Tibial nerve (tissue), 4 donors: ENCODE results near the gene GNG12.

Source experiments
- CTCF ChIP-seq, 5 experiments: fragments of 200-600 bp in 3 of 5; fragments of 450-650 bp in 2 of 5; sonication (generic) in 3 of 5; IDR thresholded peaks; one replicate each; pipeline ENCODE4 v1.5.1; 2016 to 2019; ENCODE audit warnings: antibody characterized with exemption in 5 of 5, mild to moderate bottlenecking in 3 of 5, moderate library complexity in 2 of 5
- EP300 ChIP-seq, 2 donors: sonication (generic); formaldehyde crosslinking; IDR thresholded peaks; one replicate each; pipeline ENCODE4 v1.6.1; 2017; ENCODE audit warnings: antibody characterized with exemption in 2 of 2, mild to moderate bottlenecking in 1 of 2

- TF ChIP-seq CTCF (IDR thresholded peaks at IDR 0.05) = no peak
- no peak for TF ChIP-seq EP300 (IDR thresholded peaks at IDR 0.05)
These were observed 2.6 kb upstream of the GNG12 start for GRCh38 chr1:67835663-67836452.
